Thyroid gland (tissue), 4 donors: Measurements from ENCODE around the gene PCDHGA5. TPM values are rescaled to one million over a fixed set of nuclear protein-coding genes. Genes with fewer than 3 reads are reported as not detected.

Source experiments
- DNase-seq, 2 donors: peaks; one replicate each; pipeline ENCODE4 v3.0.0-alpha.2; 2019
- H3K27ac ChIP-seq, 3 donors: fragments of 200-600 bp; sonication (generic); 1 replicate in 2 of 3; 2 replicates in 1 of 3; pipeline ENCODE4 v1.5.1; 2016 to 2019; ENCODE audit warnings: mild to moderate bottlenecking in 1 of 3, moderate library complexity in 1 of 3
- H3K27me3 ChIP-seq: fragments of 200-600 bp; sonication (generic); one replicate; pipeline ENCODE4 v1.5.1; 2019
- H3K36me3 ChIP-seq, 2 donors: fragments of 200-600 bp; sonication (generic); one replicate each; pipeline ENCODE4 v1.5.1; 2016 to 2019
- H3K4me1 ChIP-seq, 2 donors: fragments of 200-600 bp; sonication (generic); one replicate each; pipeline ENCODE4 v1.5.1; 2017 to 2019
- H3K4me3 ChIP-seq, 3 donors: fragments of 200-600 bp; sonication (generic); replicated peaks in 1 of 3; 1 replicate in 2 of 3; 2 replicates in 1 of 3; pipeline ENCODE4 v1.5.1; 2016; ENCODE audit warnings: mild to moderate bottlenecking in 1 of 3
- H3K9me3 ChIP-seq: fragments of 200-600 bp; sonication (generic); one replicate; pipeline ENCODE4 v1.5.1; 2017
- CTCF ChIP-seq, 6 experiments: fragments of 200-600 bp in 3 of 6; fragments of 450-650 bp in 3 of 6; sonication (generic) in 3 of 6; IDR thresholded peaks; one replicate each; pipeline ENCODE4 v1.5.1; 2016 to 2019; ENCODE audit warnings: antibody characterized with exemption in 6 of 6, mild to moderate bottlenecking in 2 of 6, inconsistent platforms in 1 of 6, moderate library complexity in 1 of 6
- POLR2A ChIP-seq, 2 donors: fragments of 450-650 bp; IDR thresholded peaks; one replicate each; pipeline ENCODE4 v1.6.1; 2017; ENCODE audit warnings: antibody characterized with exemption in 2 of 2, mild to moderate bottlenecking in 2 of 2, moderate library complexity in 1 of 2
- WGBS, 2 donors: methylation state at CpG; one replicate each; pipeline ENCODE4 v1.1.5; 2017; 5-methylcytosine and 5-hydroxymethylcytosine counted together
- intact Hi-C: fragments of 100-400 bp; cut with DNase I; formaldehyde crosslinking; loops from one replicate; pipeline ENCODE4 v1.15.1; 2023
- total RNA-seq, 4 donors: library from RNA; depleted of rRNA; stranded (reverse); fragments of >200 nt; gene quantifications; one replicate each; pipeline ENCODE4 v1.2.3, GENCODE V29; 2016

Gene PCDHGA5
- total RNA-seq, 4 donors from 2014 or later = 3.5 to 5.3 (median 4.2) TPM

GRCh38 chr5:141355641-141356040, 8.3 kb upstream of the PCDHGA5 start:
- TF ChIP-seq POLR2A (IDR thresholded peaks at IDR 0.05) = no peak
- no peak for TF ChIP-seq CTCF (IDR thresholded peaks at IDR 0.05)
- intact Hi-C loops = no loop called here
- H3K27me3 ChIP-seq = no peaks in the 10 kb centered on the region
- H3K4me1 ChIP-seq = no peaks in the 10 kb centered on the region
- H3K4me3 ChIP-seq = no peak overlapping the region
- no peak for DNase-seq
- 48 to 62% methylated on average over 24 of the region's 24 CpGs for WGBS, 2 donors
- no peaks in the 10 kb centered on the region for H3K36me3 ChIP-seq
- peaks cover 4% of the 10 kb centered on the region for H3K9me3 ChIP-seq
- no peak overlapping the region for H3K27ac ChIP-seq

- Histone ChIP-seq H3K4me1 (no peaks in the 10 kb centered on the region), H3K27ac (no peak overlapping the region), H3K27me3 (no peaks in the 10 kb centered on the region), H3K36me3 (no peaks in the 10 kb centered on the region), H3K9me3 (peaks cover 4% of the 10 kb centered on the region), H3K4me3 (no peak overlapping the region)
- WGBS, 2 donors = 75 to 76% methylated on average over 5 of the region's 5 CpGs
- intact Hi-C loops = no loop called here
- DNase-seq = no peak
- no peak for TF ChIP-seq POLR2A (IDR thresholded peaks at IDR 0.05)
- TF ChIP-seq CTCF (IDR thresholded peaks at IDR 0.05) = no peak
Measured at GRCh38 chr5:141356133-141356532, 7.8 kb upstream of the PCDHGA5 start.

GRCh38 chr5:141356950-141357349, 7.0 kb upstream of the PCDHGA5 start:
- Histone ChIP-seq H3K27me3 (no peaks in the 10 kb centered on the region), H3K4me3 (no peak overlapping the region), H3K4me1 (no peaks in the 10 kb centered on the region), H3K36me3 (no peaks in the 10 kb centered on the region), H3K9me3 (peaks cover 4% of the 10 kb centered on the region), H3K27ac (no peak overlapping the region)
- intact Hi-C loops = no loop called here
- TF ChIP-seq POLR2A (IDR thresholded peaks at IDR 0.05) (no peak), CTCF (IDR thresholded peaks at IDR 0.05) (no peak)
- DNase-seq = no peak
- 40 to 61% methylated on average over 2 to 15 of the region's 19 CpGs for WGBS, 2 donors

GRCh38 chr5:141359790-141360426, 4.1 kb upstream of the PCDHGA5 start, which contains the start of gene PCDHGB2:
PCDHGB2 (plus strand) TSS chr5:141359994; CDS start chr5:141360136, 142 bp downstream.
- Histone ChIP-seq H3K36me3 (no peaks in the 10 kb centered on the region), H3K27ac (no peak within 1 kb of the TSS), H3K27me3 (no peaks in the 10 kb centered on the region), H3K4me3 (no peak within 1 kb of the TSS), H3K4me1 (no peaks in the 10 kb centered on the region), H3K9me3 (peaks cover 8% of the 10 kb centered on the region)
- no peak for DNase-seq
- WGBS, 2 donors = 14 to 19% methylated on average over 24 of the region's 24 CpGs
- intact Hi-C loops = no loop called here
- TF ChIP-seq CTCF (IDR thresholded peaks at IDR 0.05) = peak in 2 of 6 experiments; percentile 15 to 20
- TF ChIP-seq POLR2A (IDR thresholded peaks at IDR 0.05) = no peak

GRCh38 chr5:141360685-141361084, 3.3 kb upstream of the PCDHGA5 start:
- no peak for DNase-seq
- no peaks in the 10 kb centered on the region for H3K4me1 ChIP-seq
- TF ChIP-seq POLR2A (IDR thresholded peaks at IDR 0.05) (no peak), CTCF (IDR thresholded peaks at IDR 0.05) (no peak)
- H3K27ac ChIP-seq = no peak overlapping the region
- peaks cover 8% of the 10 kb centered on the region for H3K9me3 ChIP-seq
- H3K36me3 ChIP-seq = no peaks in the 10 kb centered on the region
- H3K27me3 ChIP-seq = no peaks in the 10 kb centered on the region
- 33 to 41% methylated on average over 15 of the region's 15 CpGs for WGBS, 2 donors
- intact Hi-C loops = no loop called here
- no peak overlapping the region for H3K4me3 ChIP-seq
